Measurements from ENCODE around the gene CCDC85A. TPM values are rescaled to one million over a fixed set of nuclear protein-coding genes. Genes with fewer than 3 reads are reported as not detected.

The CCDC85A gene
- total and polyA plus RNA-seq, 2 of the 4 experiments (the other 2 are of a cell fraction) = 1.1 to 2.2 TPM

DNA sequence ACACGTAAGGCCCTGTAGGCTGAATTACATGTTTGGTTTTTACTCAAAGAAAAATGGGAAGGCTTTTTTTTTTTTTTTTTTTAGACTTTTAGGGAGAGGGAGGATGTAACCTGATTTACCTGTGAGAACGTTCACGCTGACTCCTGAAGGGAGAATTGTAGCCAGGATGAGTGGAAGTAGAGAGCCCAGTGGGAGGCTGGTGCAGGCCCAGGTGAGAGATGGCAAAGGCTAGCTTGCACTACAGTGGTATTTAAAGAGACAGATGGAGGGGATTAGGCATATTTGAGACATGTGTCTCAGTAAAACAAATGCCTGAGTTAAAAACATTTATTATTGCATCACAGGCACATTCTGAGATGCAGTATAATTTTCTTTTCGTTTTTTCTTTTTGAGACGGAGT is 107.9 kb downstream of the CCDC85A start:
- ChIA-PET POLR2A (ENCODE audit: unreplicated experiment) (no interaction called here), CTCF (no interaction called here)
- no peak overlapping the region for H2BK15ac ChIP-seq (ENCODE audit: low read depth, low read length)
- no peak overlapping the region for H3K56ac ChIP-seq (ENCODE audit: extremely low read depth, insufficient read depth, low read length)
- no peak overlapping the region for H2BK20ac ChIP-seq (ENCODE audit: low read depth, low read length)
- BruUV-seq (replicated peaks) = no TSS peak
- no peak overlapping the region for H3K23ac ChIP-seq (ENCODE audit: low read depth, low read length)
- no peaks in the 10 kb centered on the region for H4K20me1 ChIP-seq (ENCODE audit: insufficient read depth, low read length)
- dilution Hi-C loops (cut with HindIII; ENCODE audit: low sequenced_read_pairs, unreplicated experiment) (no loop called here), in situ Hi-C loops (cut with MboI; ENCODE audit: low sequenced_read_pairs) (no loop called here), intact Hi-C loops (cut with micrococcal nuclease) (no loop called here)
- ATAC-seq (ENCODE audit: low read depth) (no peak), DNase-seq (no peak)
- no peak overlapping the region for H3K9ac ChIP-seq (ENCODE audit: low read depth, low read length)
- H4K91ac ChIP-seq (ENCODE audit: insufficient read depth, low read depth, low read length) = no peak overlapping the region
- H3K9me3 ChIP-seq (ENCODE audit: control insufficient read depth, insufficient read depth, low read length) = no peaks in the 10 kb centered on the region
- no peak overlapping the region for H3K18ac ChIP-seq (ENCODE audit: low read depth, low read length)
- no peak overlapping the region for H4K8ac ChIP-seq (ENCODE audit: low read depth in 2 of 2, low read length in 2 of 2)
- H3K4me1 ChIP-seq (ENCODE audit: control insufficient read depth, insufficient read depth, low read length) = no peaks in the 10 kb centered on the region
- H3K79me1 ChIP-seq (ENCODE audit: low read depth in 1 of 2, low read length in 2 of 2) = no peaks in the 10 kb centered on the region
- H3K27me3 ChIP-seq (ENCODE audit: control insufficient read depth, insufficient read depth, low read length) = no peaks in the 10 kb centered on the region
- H2BK5ac ChIP-seq (ENCODE audit: low read depth, low read length, poor library complexity, severe bottlenecking) = no peak overlapping the region
- H4K5ac ChIP-seq (ENCODE audit: low read depth, low read length) = no peak overlapping the region
- no peaks in the 10 kb centered on the region for H3K36me3 ChIP-seq (ENCODE audit: control insufficient read depth, insufficient read depth, low read length)
- H3K9me1 ChIP-seq (ENCODE audit: insufficient read depth, low read length) = no peaks in the 10 kb centered on the region
- H2AK5ac ChIP-seq (ENCODE audit: low read depth, low read length) = no peak overlapping the region
- no peak overlapping the region for H2BK120ac ChIP-seq (ENCODE audit: low read depth, low read length)
- H3K14ac ChIP-seq (replicated peaks; ENCODE audit: low read depth, low read length) = no peak overlapping the region
- no peak overlapping the region for H3K27ac ChIP-seq (ENCODE audit: insufficient read depth, low read length)
- TF ChIP-seq USF2 (IDR thresholded peaks at IDR 0.05; ENCODE audit: low read depth, low read length) = no peak
- no peak for TF ChIP-seq MXI1 (IDR thresholded peaks at IDR 0.05; ENCODE audit: borderline replicate concordance, low read depth, low read length)
- TF ChIP-seq, protein P1, sequence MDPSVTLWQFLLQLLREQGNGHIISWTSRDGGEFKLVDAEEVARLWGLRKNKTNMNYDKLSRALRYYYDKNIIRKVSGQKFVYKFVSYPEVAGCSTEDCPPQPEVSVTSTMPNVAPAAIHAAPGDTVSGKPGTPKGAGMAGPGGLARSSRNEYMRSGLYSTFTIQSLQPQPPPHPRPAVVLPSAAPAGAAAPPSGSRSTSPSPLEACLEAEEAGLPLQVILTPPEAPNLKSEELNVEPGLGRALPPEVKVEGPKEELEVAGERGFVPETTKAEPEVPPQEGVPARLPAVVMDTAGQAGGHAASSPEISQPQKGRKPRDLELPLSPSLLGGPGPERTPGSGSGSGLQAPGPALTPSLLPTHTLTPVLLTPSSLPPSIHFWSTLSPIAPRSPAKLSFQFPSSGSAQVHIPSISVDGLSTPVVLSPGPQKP (IDR thresholded peaks at IDR 0.05; ENCODE audit: borderline replicate concordance, low read depth, low read length) = no peak
- TF ChIP-seq MAFK (IDR thresholded peaks at IDR 0.05; ENCODE audit: low read depth, low read length) = no peak
- no peak for TF ChIP-seq RAD21 (IDR thresholded peaks at IDR 0.05; ENCODE audit: low read length)
- TF ChIP-seq RCOR1 (IDR thresholded peaks at IDR 0.05; ENCODE audit: insufficient replicate concordance, low read length) = no peak
- TF ChIP-seq RFX5 (IDR thresholded peaks at IDR 0.05; ENCODE audit: low read depth, low read length) = no peak
- no peak for TF ChIP-seq BHLHE40 (IDR thresholded peaks at IDR 0.05; ENCODE audit: low read depth, low read length)
- TF ChIP-seq, protein P2, sequence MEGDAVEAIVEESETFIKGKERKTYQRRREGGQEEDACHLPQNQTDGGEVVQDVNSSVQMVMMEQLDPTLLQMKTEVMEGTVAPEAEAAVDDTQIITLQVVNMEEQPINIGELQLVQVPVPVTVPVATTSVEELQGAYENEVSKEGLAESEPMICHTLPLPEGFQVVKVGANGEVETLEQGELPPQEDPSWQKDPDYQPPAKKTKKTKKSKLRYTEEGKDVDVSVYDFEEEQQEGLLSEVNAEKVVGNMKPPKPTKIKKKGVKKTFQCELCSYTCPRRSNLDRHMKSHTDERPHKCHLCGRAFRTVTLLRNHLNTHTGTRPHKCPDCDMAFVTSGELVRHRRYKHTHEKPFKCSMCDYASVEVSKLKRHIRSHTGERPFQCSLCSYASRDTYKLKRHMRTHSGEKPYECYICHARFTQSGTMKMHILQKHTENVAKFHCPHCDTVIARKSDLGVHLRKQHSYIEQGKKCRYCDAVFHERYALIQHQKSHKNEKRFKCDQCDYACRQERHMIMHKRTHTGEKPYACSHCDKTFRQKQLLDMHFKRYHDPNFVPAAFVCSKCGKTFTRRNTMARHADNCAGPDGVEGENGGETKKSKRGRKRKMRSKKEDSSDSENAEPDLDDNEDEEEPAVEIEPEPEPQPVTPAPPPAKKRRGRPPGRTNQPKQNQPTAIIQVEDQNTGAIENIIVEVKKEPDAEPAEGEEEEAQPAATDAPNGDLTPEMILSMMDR (conservative IDR thresholded peaks at IDR 0.05; ENCODE audit: low read depth, low read length) = no peak
- TF ChIP-seq MAZ (IDR thresholded peaks at IDR 0.05; ENCODE audit: borderline replicate concordance, low read depth, low read length) = no peak
- TF ChIP-seq CEBPB (IDR thresholded peaks at IDR 0.05; ENCODE audit: low read depth, low read length) = no peak
- TF ChIP-seq SMC3 (IDR thresholded peaks at IDR 0.05; ENCODE audit: low read depth, low read length) = no peak
- no peak for TF ChIP-seq CHD1 (IDR thresholded peaks at IDR 0.05; ENCODE audit: low read depth, low read length)
- TF ChIP-seq POLR2A (IDR thresholded peaks at IDR 0.05; ENCODE audit: low read depth, low read length) = no peak
- TF ChIP-seq FOS (IDR thresholded peaks at IDR 0.05; ENCODE audit: low read depth, low read length) = no peak
- no peak for TF ChIP-seq NFE2L2 (IDR thresholded peaks at IDR 0.05; ENCODE audit: low read depth, low read length)
- no peak overlapping the region for H2AK9ac ChIP-seq (replicated peaks; ENCODE audit: low read depth, low read length, poor library complexity)
- 36% methylated on average over 1 of the region's 5 CpGs; no CpG with 5 or more reads in 1 of the 2 experiments for WGBS, 2 experiments (ENCODE audit: extremely low coverage in 2 of 2, insufficient read length in 1 of 2)
- H3K4me3 ChIP-seq (ENCODE audit: insufficient read depth, low read depth, low read length) = no peak overlapping the region
- no peak overlapping the region for H3K4me2 ChIP-seq (ENCODE audit: low read depth, low read length)
- no peak overlapping the region for H2AFZ ChIP-seq (replicated peaks; ENCODE audit: low read length, poor library complexity)
- no peak overlapping the region for H3K4ac ChIP-seq (ENCODE audit: low read depth, low read length)

Measured in IMR-90 (cell line).